AG04449 (cell line): Measurements from ENCODE around the gene IFITM10.
"Not testable (repeated sequence)": the region's sequence is repeated elsewhere in the genome, so short reads cannot be mapped to it uniquely, and the experiment has no call there.

ENCODE experiments used
- CTCF ChIA-PET: fragments of 350-600 bp; formaldehyde crosslinking; extraction: SDS; loops from one replicate; lab custom pipeline; 2021; ENCODE audit warnings: antibody characterized with exemption; lab: Yijun Ruan, JAX
- POLR2A ChIA-PET: fragments of 400-600, 350-600 bp; formaldehyde crosslinking; extraction: SDS; loops from one replicate; lab custom pipeline; 2020; ENCODE audit warnings: antibody characterized with exemption, inconsistent platforms; lab: Yijun Ruan, JAX
- DNase-seq: peaks from one replicate; pipeline ENCODE4 v3.0.0-alpha.2; 2010; ENCODE audit warnings: low read depth, low spot score
- H3K4me3 ChIP-seq: 2 replicates; pipeline ENCODE4 v1.5.1; 2011; ENCODE audit warnings: low read depth, mild to moderate bottlenecking, control low read depth, low read length
- CTCF ChIP-seq: IDR thresholded peaks from one replicate; pipeline ENCODE4 v1.5.1; 2011; ENCODE audit warnings: mild to moderate bottlenecking, moderate library complexity, low read length, control low read depth, inconsistent platforms; ENCODE audit not compliant: insufficient read depth; ENCODE audit errors: missing control alignments

Gene IFITM10

GRCh38 chr11:1770528-1770927, 20.1 kb upstream of the IFITM10 start:
- CTCF ChIA-PET = interaction anchor here (1.7 kb wide), 1 partner anchor 62 kb away, joined by 7 read pairs; no protein-coding TSS in a partner anchor
- H3K4me3 ChIP-seq = no peak overlapping the region
- TF ChIP-seq CTCF = no peak
- POLR2A ChIA-PET = no interaction called here
- no peak for DNase-seq

GRCh38 chr11:1770061-1770460, 19.7 kb upstream of the IFITM10 start:
- no peak for DNase-seq
- no peak for TF ChIP-seq CTCF
- H3K4me3 ChIP-seq = no peak overlapping the region
- ChIA-PET CTCF (no interaction called here), POLR2A (no interaction called here)

GRCh38 chr11:1769304-1769936, 19.0 kb upstream of the IFITM10 start:
- CTCF ChIA-PET, H3K4me3 ChIP-seq, DNase-seq, POLR2A ChIA-PET: not testable (repeated sequence)

- H3K4me3 ChIP-seq = no peak overlapping the region
- no peak for DNase-seq
- TF ChIP-seq CTCF = no peak
- POLR2A ChIA-PET = no interaction called here
- CTCF ChIA-PET = interaction anchor here (1.2 kb wide), 2 partner anchors 65 to 74 kb away, joined by 3 to 4 read pairs; no protein-coding TSS in a partner anchor
Observed at GRCh38 chr11:1768141-1768469, 17.7 kb upstream of the IFITM10 start.

GRCh38 chr11:1767399-1768140, 17.2 kb upstream of the IFITM10 start:
- DNase-seq = no peak
- no peak overlapping the region for H3K4me3 ChIP-seq
- ChIA-PET POLR2A (no interaction called here), CTCF (interaction anchor here (1.2 kb wide), 2 partner anchors 65 to 74 kb away, joined by 3 to 4 read pairs; no protein-coding TSS in a partner anchor)
- TF ChIP-seq CTCF = no peak

- POLR2A ChIA-PET = no interaction called here
- no peak for TF ChIP-seq CTCF
- DNase-seq = no peak
- CTCF ChIA-PET = interaction anchor here (0.7 to 1.2 kb wide), 3 partner anchors 38 to 73 kb away, joined by 3 to 4 read pairs (median 3); no protein-coding TSS in a partner anchor
- H3K4me3 ChIP-seq = no peak overlapping the region
Observed at GRCh38 chr11:1766719-1767398, 16.5 kb upstream of the IFITM10 start.
